Measurements from ENCODE around the gene SMCO2.

The SMCO2 gene

DNA sequence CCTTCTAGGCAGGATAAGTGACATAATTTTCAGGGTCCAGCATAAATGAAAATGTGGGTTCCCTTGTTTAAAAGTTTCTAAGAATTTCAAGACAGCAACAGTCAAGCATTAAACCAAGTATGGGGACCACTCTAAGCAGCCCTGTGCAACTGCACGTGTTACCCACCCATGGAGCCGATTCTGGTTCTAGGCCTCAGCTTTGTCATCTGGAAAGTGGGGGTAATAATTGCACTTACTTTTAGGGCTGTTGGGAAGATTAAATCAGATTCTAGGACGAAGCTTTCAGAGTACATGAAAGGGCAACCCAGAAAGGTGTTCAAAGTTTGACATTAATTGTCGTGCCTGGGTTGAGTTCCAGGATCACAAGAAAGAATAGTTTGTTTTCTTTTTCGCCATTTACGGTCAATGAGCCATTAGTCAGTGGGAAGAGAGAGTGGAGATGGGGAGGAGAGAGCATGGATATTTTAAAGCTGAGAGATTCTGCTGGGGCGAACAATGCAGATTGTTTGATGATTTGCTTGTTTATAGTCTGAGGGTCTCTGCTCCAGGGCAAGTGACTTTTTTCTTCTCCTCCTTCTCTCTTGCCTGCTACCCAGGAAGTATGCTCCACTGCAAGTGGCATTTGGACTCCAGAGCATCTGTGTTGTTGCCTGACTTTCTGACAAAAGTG, 66.8 kb downstream of the SMCO2 start:
- DNase-seq (ENCODE audit: low read depth, low spot score), result no peak
- CTCF ChIA-PET, result interaction anchor here (0.9 to 1.7 kb wide), 3 partner anchors 9 to 77 kb away, joined by 3 to 6 read pairs (median 3); partner anchors contain the start of gene PPFIBP1
- H3K4me3 ChIP-seq (ENCODE audit: low read depth, low read length), result no peak overlapping the region
- POLR2A ChIA-PET, result no interaction called here
- TF ChIP-seq, protein P1, sequence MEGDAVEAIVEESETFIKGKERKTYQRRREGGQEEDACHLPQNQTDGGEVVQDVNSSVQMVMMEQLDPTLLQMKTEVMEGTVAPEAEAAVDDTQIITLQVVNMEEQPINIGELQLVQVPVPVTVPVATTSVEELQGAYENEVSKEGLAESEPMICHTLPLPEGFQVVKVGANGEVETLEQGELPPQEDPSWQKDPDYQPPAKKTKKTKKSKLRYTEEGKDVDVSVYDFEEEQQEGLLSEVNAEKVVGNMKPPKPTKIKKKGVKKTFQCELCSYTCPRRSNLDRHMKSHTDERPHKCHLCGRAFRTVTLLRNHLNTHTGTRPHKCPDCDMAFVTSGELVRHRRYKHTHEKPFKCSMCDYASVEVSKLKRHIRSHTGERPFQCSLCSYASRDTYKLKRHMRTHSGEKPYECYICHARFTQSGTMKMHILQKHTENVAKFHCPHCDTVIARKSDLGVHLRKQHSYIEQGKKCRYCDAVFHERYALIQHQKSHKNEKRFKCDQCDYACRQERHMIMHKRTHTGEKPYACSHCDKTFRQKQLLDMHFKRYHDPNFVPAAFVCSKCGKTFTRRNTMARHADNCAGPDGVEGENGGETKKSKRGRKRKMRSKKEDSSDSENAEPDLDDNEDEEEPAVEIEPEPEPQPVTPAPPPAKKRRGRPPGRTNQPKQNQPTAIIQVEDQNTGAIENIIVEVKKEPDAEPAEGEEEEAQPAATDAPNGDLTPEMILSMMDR (IDR thresholded peaks at IDR 0.05; ENCODE audit: insufficient read depth, low read length, missing control alignments), result no peak

DNA sequence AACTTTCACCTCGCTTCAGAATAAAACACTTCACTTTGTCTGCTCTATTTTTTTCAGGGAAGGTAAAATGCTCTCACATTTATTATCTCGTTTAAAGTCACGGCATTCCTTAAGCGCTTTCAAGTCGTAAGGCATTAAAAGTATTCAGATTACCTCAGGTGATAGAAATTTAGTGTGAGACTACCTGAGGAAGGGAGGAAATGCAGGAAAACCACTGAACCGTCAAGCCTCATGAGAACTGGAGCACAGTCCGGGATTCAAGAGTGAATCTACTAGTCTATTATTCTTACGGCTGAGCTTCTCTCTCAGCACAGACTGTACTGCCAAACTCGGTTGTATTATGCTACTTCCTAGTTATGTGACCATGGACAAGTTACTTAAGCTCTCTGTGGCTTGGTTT, 69.1 kb downstream of the SMCO2 start:
- CTCF ChIA-PET, result interaction anchor here (1.0 to 1.1 kb wide), 2 partner anchors 81 to 91 kb away, joined by 3 to 5 read pairs; no protein-coding TSS in a partner anchor
- DNase-seq (ENCODE audit: low read depth, low spot score), result no peak
- TF ChIP-seq, protein P1 (IDR thresholded peaks at IDR 0.05; ENCODE audit: insufficient read depth, low read length, missing control alignments), result no peak
- no peak overlapping the region for H3K4me3 ChIP-seq (ENCODE audit: low read depth, low read length)
- POLR2A ChIA-PET, result no interaction called here

DNA sequence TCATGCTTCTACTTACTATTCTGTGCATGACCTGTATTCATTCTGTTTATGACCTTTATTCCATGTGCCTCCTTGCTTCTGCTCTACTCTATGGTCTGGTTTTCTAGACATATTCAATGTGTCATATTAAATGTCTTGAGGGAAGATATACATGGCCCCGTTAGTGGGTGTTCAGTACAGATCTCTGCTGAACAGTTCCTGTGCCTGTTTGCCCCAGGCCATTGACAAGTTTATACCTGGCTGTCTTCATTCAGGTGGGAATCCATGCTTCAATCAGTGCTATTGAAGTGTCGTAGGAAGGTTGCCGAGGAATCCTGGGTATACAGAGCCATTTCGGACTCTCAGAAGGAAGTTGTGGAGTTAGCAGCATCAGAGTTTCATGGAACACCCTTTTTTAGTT, 70.1 kb downstream of the SMCO2 start:
- TF ChIP-seq, protein P1 (IDR thresholded peaks at IDR 0.05; ENCODE audit: insufficient read depth, low read length, missing control alignments), result no peak
- CTCF ChIA-PET, result interaction anchor here (1.0 to 1.1 kb wide), 2 partner anchors 82 to 92 kb away, joined by 3 to 5 read pairs; no protein-coding TSS in a partner anchor
- H3K4me3 ChIP-seq (ENCODE audit: low read depth, low read length), result no peak overlapping the region
- POLR2A ChIA-PET, result no interaction called here
- no peak for DNase-seq (ENCODE audit: low read depth, low spot score)

DNA sequence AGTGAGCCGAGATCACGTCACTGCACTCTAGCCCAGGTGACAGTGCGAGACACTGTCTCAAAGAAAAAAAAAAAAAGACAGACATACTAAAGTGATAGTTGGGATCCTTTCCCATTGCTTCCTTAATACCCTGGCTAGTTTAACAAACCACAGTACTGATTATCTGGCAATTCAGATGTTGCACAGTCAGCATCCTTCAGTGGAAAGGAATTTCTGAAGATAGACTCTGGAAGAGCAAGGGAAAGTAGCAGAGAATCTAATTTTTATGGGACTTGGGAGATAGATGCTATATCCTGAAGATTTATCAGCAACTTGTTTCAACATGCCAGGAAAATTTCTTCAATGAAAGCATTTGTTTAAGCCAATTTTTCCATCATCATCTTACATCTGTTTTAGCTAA, 71.0 kb downstream of the SMCO2 start:
- H3K4me3 ChIP-seq (ENCODE audit: low read depth, low read length), result no peak overlapping the region
- CTCF ChIA-PET, result no interaction called here
- TF ChIP-seq, protein P1 (IDR thresholded peaks at IDR 0.05; ENCODE audit: insufficient read depth, low read length, missing control alignments), result no peak
- POLR2A ChIA-PET, result no interaction called here
- no peak for DNase-seq (ENCODE audit: low read depth, low spot score)

DNA sequence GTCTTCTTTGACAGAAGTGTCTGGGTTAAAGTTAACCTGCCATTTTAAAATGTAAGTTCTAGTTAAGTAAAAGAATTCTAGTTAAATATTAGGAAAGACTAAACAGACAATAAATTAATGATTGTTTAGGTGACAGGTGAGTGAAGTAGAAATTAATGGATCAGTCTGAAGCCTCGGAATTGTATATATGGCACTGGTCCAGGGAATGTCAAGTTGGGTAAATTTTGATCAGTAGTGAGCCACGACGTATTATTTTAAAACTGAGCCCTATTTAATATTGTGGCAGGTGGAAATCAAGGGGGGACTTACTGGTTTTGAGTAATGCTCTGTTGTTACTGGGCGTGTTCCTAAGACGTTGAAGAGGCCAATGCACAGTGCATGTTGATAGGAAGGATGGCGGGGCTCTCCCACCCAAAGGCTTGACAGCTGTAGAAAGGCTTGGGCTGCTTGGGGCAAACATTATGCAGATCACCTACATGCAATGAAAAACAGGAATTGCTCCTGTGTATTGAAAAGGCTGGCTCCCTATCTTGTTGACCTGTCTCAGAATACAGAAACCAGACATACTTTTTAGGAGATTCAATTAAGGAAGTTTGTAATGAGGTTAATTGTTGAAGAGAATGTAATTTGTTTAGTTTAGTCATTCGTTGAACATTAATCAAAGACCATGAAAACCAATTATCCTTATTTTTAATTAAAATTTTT, 71.6 kb downstream of the SMCO2 start:
- DNase-seq (ENCODE audit: low read depth, low spot score), result no peak
- H3K4me3 ChIP-seq (ENCODE audit: low read depth, low read length), result no peak overlapping the region
- ChIA-PET POLR2A (no interaction called here), CTCF (no interaction called here)
- TF ChIP-seq, protein P1 (IDR thresholded peaks at IDR 0.05; ENCODE audit: insufficient read depth, low read length, missing control alignments), result no peak

DNA sequence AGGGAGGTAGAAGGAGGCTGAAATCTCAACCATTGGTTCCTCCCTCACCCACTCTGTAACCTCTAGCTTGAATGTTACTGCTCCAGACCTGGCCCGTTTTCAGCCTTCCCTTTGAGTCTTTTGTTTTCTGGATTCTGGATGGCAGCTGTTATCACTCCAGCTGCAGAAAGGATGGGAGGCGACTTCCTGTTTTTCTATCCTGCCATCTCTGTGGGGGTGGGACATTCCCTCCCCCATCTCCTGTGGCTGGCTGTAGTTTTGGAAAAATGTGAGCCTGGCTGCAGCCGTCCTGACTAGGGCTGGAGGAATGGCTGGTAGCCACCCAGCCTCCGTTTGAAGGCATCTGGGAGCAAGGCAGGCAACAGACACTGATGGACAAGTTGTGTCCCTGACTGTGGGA, 74.5 kb downstream of the SMCO2 start:
- POLR2A ChIA-PET, result interaction anchor here (0.6 kb wide), 1 partner anchor 96 kb away, joined by 3 read pairs; no protein-coding TSS in a partner anchor
- DNase-seq (ENCODE audit: low read depth, low spot score), result no peak

More for the DNA sequence above, 74.5 kb downstream of the SMCO2 start:
- CTCF ChIA-PET, result interaction anchor here (1.5 to 2.2 kb wide), 2 partner anchors 97 to 137 kb away, joined by 3 to 6 read pairs; no protein-coding TSS in a partner anchor
- no peak overlapping the region for H3K4me3 ChIP-seq (ENCODE audit: low read depth, low read length)
- TF ChIP-seq, protein P1 (IDR thresholded peaks at IDR 0.05; ENCODE audit: insufficient read depth, low read length, missing control alignments), result no peak
